Ovary (tissue), 9 donors: ENCODE data around the gene PTPRN2. TPM values are rescaled to one million over a fixed set of nuclear protein-coding genes. Genes with fewer than 3 reads are reported as not detected.

Experiments used
- DNase-seq, 5 donors: peaks; one replicate each; pipeline ENCODE4 v3.0.0-alpha.2; 2019 to 2020
- H3K27ac ChIP-seq, 2 donors: fragments of 200-600 bp; one replicate each; pipeline versions ENCODE4 v1.5.1 to v1.8.0; 2019 to 2022
- H3K27me3 ChIP-seq: fragments of 200-600 bp; one replicate; pipeline ENCODE4 v1.8.0; 2022
- H3K36me3 ChIP-seq: fragments of 200-600 bp; sonication (generic); one replicate; pipeline ENCODE4 v1.5.1; 2019
- H3K4me1 ChIP-seq: one replicate; pipeline ENCODE4 v1.8.1; 2013; ENCODE audit warnings: mild to moderate bottlenecking, moderate library complexity; ENCODE audit not compliant: insufficient read depth
- H3K4me3 ChIP-seq: fragments of 200-600 bp; sonication (generic); one replicate; pipeline ENCODE4 v1.5.1; 2017
- H3K9me3 ChIP-seq, 2 donors: fragments of 200-600 bp in 1 of 2; sonication (generic) in 1 of 2; one replicate each; pipeline versions ENCODE4 v1.5.1 to v1.8.1; 2013 to 2019; ENCODE audit warnings: mild to moderate bottlenecking in 1 of 2, moderate library complexity in 1 of 2
- EP300 ChIP-seq: sonication (generic); formaldehyde crosslinking; IDR thresholded peaks from one replicate; pipeline ENCODE4 v1.6.1; 2017; ENCODE audit warnings: antibody characterized with exemption
- POLR2A ChIP-seq: fragments of 450-650 bp; IDR thresholded peaks from one replicate; pipeline ENCODE4 v1.6.1; 2017; ENCODE audit warnings: antibody characterized with exemption, mild to moderate bottlenecking, moderate library complexity
- WGBS, 3 donors: extraction: QIAGEN DNeasy Blood & Tissue Kit in 1 of 3; methylation state at CpG; one replicate each; pipeline versions ENCODE4 v1.1.5 to v1.1.7; 2013 to 2017; 5-methylcytosine and 5-hydroxymethylcytosine counted together
- intact Hi-C, 4 donors: fragments of 100-400 bp; cut with DNase I; formaldehyde crosslinking; loops; one replicate each; pipeline versions ENCODE4 v1.11.0 to v1.15.1; 2022 to 2023
- polyA plus RNA-seq, 2 donors: library from polyadenylated mRNA; stranded (reverse); fragments of 200-250 nt in 1 of 2; fragments of 350-450 nt in 1 of 2; fragmentation: Illumina TruSeq in 1 of 2; extraction: RNeasy Lipid Tissue Mini Kit (QIAGEN cat#74804) in 1 of 2; gene quantifications; one replicate each; pipeline ENCODE4 v1.2.3, GENCODE V29; 2013 to 2014
- total RNA-seq, 7 donors: library from RNA; depleted of rRNA in 2 of 7; stranded (reverse); fragments of >200 nt in 2 of 7; fragmentation: NEBNext Ultra II Directional in 3 of 7; extraction: Animal tissue kit (Norgen Biotek cat#: 25700) in 3 of 7; gene quantifications; one replicate each; pipeline versions ENCODE4 v1.1.0 to v1.2.4, GENCODE V29; 2016 to 2023
- TF ChIP-seq, protein P1 (sequence below), 3 donors: fragments of 450-650 bp in 2 of 3; fragments of 200-600 bp in 1 of 3; IDR thresholded peaks; one replicate each; pipeline versions ENCODE4 v1.5.1 to v1.8.0; 2016 to 2022; ENCODE audit warnings: antibody characterized with exemption in 3 of 3, mild to moderate bottlenecking in 1 of 3
- donor health status: DM: no; HTN: no; CAD: no; lungs with moderate emphysema.
- donor health status: DM: no; HTN: no; CAD: no.
- donor health status: Bipolar disorder and iron deficiency.
- donor health status: DM: yes; HTN: yes; CAD: no.
- donor health status: DM: no; HTN: no; CAD: no.
- donor health status: DM: yes; HTN: yes; CAD: no.

Gene PTPRN2
- total and polyA plus RNA-seq, 9 donors, result 3.5 to 11.1 (median 5.9) TPM

- TF ChIP-seq, protein P1, sequence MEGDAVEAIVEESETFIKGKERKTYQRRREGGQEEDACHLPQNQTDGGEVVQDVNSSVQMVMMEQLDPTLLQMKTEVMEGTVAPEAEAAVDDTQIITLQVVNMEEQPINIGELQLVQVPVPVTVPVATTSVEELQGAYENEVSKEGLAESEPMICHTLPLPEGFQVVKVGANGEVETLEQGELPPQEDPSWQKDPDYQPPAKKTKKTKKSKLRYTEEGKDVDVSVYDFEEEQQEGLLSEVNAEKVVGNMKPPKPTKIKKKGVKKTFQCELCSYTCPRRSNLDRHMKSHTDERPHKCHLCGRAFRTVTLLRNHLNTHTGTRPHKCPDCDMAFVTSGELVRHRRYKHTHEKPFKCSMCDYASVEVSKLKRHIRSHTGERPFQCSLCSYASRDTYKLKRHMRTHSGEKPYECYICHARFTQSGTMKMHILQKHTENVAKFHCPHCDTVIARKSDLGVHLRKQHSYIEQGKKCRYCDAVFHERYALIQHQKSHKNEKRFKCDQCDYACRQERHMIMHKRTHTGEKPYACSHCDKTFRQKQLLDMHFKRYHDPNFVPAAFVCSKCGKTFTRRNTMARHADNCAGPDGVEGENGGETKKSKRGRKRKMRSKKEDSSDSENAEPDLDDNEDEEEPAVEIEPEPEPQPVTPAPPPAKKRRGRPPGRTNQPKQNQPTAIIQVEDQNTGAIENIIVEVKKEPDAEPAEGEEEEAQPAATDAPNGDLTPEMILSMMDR (IDR thresholded peaks at IDR 0.05), result no peak
- TF ChIP-seq POLR2A (no peak), EP300 (no peak)
- DNase-seq, result no peak
- no peaks in the 10 kb centered on the region for H3K36me3 ChIP-seq
- H3K4me1 ChIP-seq, result no peaks in the 10 kb centered on the region
- H3K4me3 ChIP-seq, result no peak overlapping the region
- H3K27ac ChIP-seq, result no peak overlapping the region
- 74 to 79% (median 78%) methylated on average over 35 of the region's 35 CpGs for WGBS, 3 donors
- intact Hi-C loops, result no loop called here
- H3K27me3 ChIP-seq, result no peaks in the 10 kb centered on the region
- no peaks in the 10 kb centered on the region for H3K9me3 ChIP-seq
These were observed 197.9 kb downstream of the PTPRN2 start for GRCh38 chr7:158389514-158390425.

GRCh38 chr7:158388928-158389327 lies 198.7 kb downstream of the PTPRN2 start:
- WGBS, 3 donors, result 88 to 90% (median 90%) methylated on average over 16 of the region's 16 CpGs
- TF ChIP-seq, protein P1 (IDR thresholded peaks at IDR 0.05), result no peak
- TF ChIP-seq EP300 (no peak), POLR2A (no peak)
- Histone ChIP-seq H3K9me3 (no peaks in the 10 kb centered on the region), H3K4me1 (no peaks in the 10 kb centered on the region), H3K27ac (no peak overlapping the region), H3K4me3 (no peak overlapping the region), H3K36me3 (no peaks in the 10 kb centered on the region), H3K27me3 (no peaks in the 10 kb centered on the region)
- no peak for DNase-seq
- intact Hi-C loops, result no loop called here

DNA sequence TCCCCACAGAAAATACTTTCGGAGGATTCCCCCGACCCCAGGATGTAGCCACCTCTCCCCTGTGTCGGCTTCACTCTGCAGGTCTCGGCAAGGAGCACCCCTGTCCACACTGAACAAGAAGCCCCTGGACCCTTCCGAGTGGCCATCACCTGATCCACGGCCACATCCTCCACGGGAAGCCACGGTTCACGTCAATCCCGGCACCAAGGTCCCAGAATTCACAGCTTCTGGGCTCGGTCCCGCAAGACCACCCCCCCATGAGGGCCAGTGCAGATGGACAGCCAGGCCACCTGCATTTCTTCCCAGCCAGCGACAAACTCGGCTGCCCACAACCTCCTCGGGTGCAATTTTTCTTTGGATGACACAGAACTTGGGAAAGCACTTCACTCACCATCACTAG lies 199.6 kb downstream of the PTPRN2 start:
- no peak overlapping the region for H3K27ac ChIP-seq
- no peaks in the 10 kb centered on the region for H3K36me3 ChIP-seq
- TF ChIP-seq EP300, result no peak
- TF ChIP-seq, protein P1 (IDR thresholded peaks at IDR 0.05), result no peak
- TF ChIP-seq POLR2A, result no peak
- no peaks in the 10 kb centered on the region for H3K4me1 ChIP-seq
- WGBS, 3 donors, result 83 to 92% (median 88%) methylated on average over 15 of the region's 15 CpGs
- DNase-seq, result no peak
- no peaks in the 10 kb centered on the region for H3K27me3 ChIP-seq
- no peaks in the 10 kb centered on the region for H3K9me3 ChIP-seq
- H3K4me3 ChIP-seq, result no peak overlapping the region
- intact Hi-C loops, result no loop called here

DNA sequence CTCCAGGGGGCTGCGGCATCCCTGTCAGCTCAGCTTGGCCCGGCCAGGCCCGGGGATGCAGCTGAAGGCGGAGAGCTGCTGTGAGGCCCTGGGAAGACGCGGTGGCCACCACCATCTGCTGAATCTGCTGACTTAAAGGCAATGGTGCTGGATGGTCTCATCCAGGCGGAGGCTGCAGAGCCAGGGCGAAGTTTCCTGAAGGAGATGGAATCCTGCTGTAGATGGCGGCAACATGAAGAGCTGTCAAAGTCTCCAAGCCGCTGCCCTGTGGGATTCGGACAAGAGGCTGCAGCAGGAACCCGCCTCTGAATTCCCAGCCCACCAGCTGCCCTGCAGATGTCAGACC lies 200.1 kb downstream of the PTPRN2 start:
- Histone ChIP-seq H3K9me3 (no peaks in the 10 kb centered on the region), H3K36me3 (no peaks in the 10 kb centered on the region), H3K4me3 (no peak overlapping the region), H3K27me3 (no peaks in the 10 kb centered on the region), H3K4me1 (no peaks in the 10 kb centered on the region), H3K27ac (no peak overlapping the region)
- DNase-seq, result no peak
- intact Hi-C loops, result no loop called here
- no peak for TF ChIP-seq POLR2A
- no peak for TF ChIP-seq EP300
- TF ChIP-seq, protein P1 (IDR thresholded peaks at IDR 0.05), result no peak
- WGBS, 3 donors, result 62 to 76% (median 70%) methylated on average over 11 to 12 of the region's 12 CpGs
